Esophagus squamous epithelium (tissue), 4 donors: ENCODE results near the gene MAGIX.

Source experiments
- CTCF ChIP-seq, 6 experiments: fragments of 450-650 bp in 4 of 6; fragments of 200-600 bp in 2 of 6; sonication (generic) in 2 of 6; IDR thresholded peaks; one replicate each; pipeline ENCODE4 v1.5.1; 2016 to 2019; ENCODE audit warnings: antibody characterized with exemption in 6 of 6, mild to moderate bottlenecking in 4 of 6, moderate library complexity in 4 of 6
- POLR2A ChIP-seq, 4 donors: fragments of 450-650 bp; IDR thresholded peaks; one replicate each; pipeline ENCODE4 v1.6.1; 2017; ENCODE audit warnings: antibody characterized with exemption in 4 of 4, mild to moderate bottlenecking in 4 of 4, moderate library complexity in 3 of 4

GRCh38 chrX:49120091-49120490, 42.5 kb upstream of the MAGIX start:
- no peak for TF ChIP-seq CTCF (IDR thresholded peaks at IDR 0.05)
- TF ChIP-seq POLR2A (IDR thresholded peaks at IDR 0.05): no peak
